Thymus (tissue), 11 donors: Measurements from ENCODE around the gene UBE4A. TPM values are rescaled to one million over a fixed set of nuclear protein-coding genes. Genes with fewer than 3 reads are reported as not detected.
"Not testable (repeated sequence)": the region's sequence is repeated elsewhere in the genome, so short reads cannot be mapped to it uniquely, and the experiment has no call there.

Experiments used
- DNase-seq, 9 donors: peaks; one replicate each; pipeline ENCODE4 v3.0.0-alpha.2; 2013; ENCODE audit warnings: low spot score in 9 of 9, low read depth in 6 of 9, missing footprints in 1 of 9
- H3K27ac ChIP-seq, 2 donors: one replicate each; pipeline ENCODE4 v1.5.1; 2013; ENCODE audit warnings: control low read depth in 1 of 2, low read depth in 1 of 2, low read length in 1 of 2, mild to moderate bottlenecking in 1 of 2, moderate library complexity in 1 of 2
- H3K27me3 ChIP-seq, 2 donors: one replicate each; pipeline ENCODE4 v1.5.1; 2013; ENCODE audit warnings: low read length in 1 of 2; ENCODE audit not compliant: control insufficient read depth in 2 of 2, insufficient read depth in 1 of 2
- H3K36me3 ChIP-seq, 2 donors: one replicate each; pipeline ENCODE4 v1.5.1; 2013; ENCODE audit warnings: low read length in 1 of 2, mild to moderate bottlenecking in 1 of 2, moderate library complexity in 1 of 2; ENCODE audit not compliant: control insufficient read depth in 2 of 2, insufficient read depth in 2 of 2
- H3K4me1 ChIP-seq, 2 donors: one replicate each; pipeline ENCODE4 v1.5.1; 2013; ENCODE audit warnings: low read length in 2 of 2; ENCODE audit not compliant: control insufficient read depth in 2 of 2, insufficient read depth in 2 of 2
- H3K4me3 ChIP-seq, 2 donors: one replicate each; pipeline ENCODE4 v1.5.1; 2013; ENCODE audit warnings: low read length in 2 of 2, control low read depth in 1 of 2, mild to moderate bottlenecking in 1 of 2
- H3K9me3 ChIP-seq, 2 donors: one replicate each; pipeline ENCODE4 v1.5.1; 2013; ENCODE audit warnings: low read length in 1 of 2, mild to moderate bottlenecking in 1 of 2; ENCODE audit not compliant: control insufficient read depth in 2 of 2, insufficient read depth in 1 of 2
- WGBS: extraction: QIAGEN DNeasy Blood & Tissue Kit; methylation state at CpG from one replicate; pipeline ENCODE4 v1.1.7; 2013; 5-methylcytosine and 5-hydroxymethylcytosine counted together
- polyA plus RNA-seq: library from polyadenylated mRNA; stranded (reverse); fragments of 200-250 nt; gene quantifications from one replicate; pipeline ENCODE4 v1.2.3, GENCODE V29; 2013
- total RNA-seq: library from RNA; stranded (reverse); fragments of 120-200 nt; gene quantifications from one replicate; pipeline ENCODE4 v1.2.4, GENCODE V29; 2013
- donor health status: healthy.

The UBE4A gene
- total and polyA plus RNA-seq, 2 donors = 22.2 to 40.6 TPM

GRCh38 chr11:118401880-118402590 is 42.6 kb downstream of the UBE4A start:
- Histone ChIP-seq H3K27ac (peak overlapping the region; percentile 85 to 98), H3K36me3 (peaks cover 0 to 35% of the 10 kb centered on the region in 2 donors), H3K9me3 (no peaks in the 10 kb centered on the region), H3K4me3 (peak overlapping the region; percentile 82 to 95), H3K27me3 (no peaks in the 10 kb centered on the region), H3K4me1 (peaks cover 8 to 18% of the 10 kb centered on the region in 2 donors)
- DNase-seq = peak in 2 of 9 donors; percentile 9 to 17
- 6% methylated on average over 22 of the region's 22 CpGs for WGBS

DNA sequence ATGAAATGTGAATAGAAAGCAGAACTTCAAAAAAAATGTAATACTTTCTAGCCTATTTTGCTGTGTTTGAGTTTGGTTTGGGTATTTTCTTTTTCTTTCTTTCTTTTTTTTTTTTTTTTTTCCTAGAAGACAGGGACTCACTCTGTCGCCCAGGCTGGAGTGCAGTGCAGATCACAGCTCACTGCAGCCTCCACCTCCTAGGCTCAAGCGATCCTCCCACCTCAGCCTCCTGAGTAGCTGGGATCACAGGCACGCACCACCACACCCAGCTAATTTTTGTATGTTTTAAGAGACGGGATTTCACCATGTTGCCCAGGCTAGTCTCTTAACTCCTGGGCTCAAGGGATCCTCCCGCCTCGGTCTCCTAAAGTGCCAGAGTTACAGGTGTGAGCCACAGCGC is 43.2 kb downstream of the UBE4A start:
- H3K9me3 ChIP-seq, H3K27ac ChIP-seq, DNase-seq, H3K27me3 ChIP-seq: not testable (repeated sequence)
- Histone ChIP-seq H3K4me3 (peak overlapping the region; percentile 82 to 95), H3K4me1 (peaks cover 8 to 18% of the 10 kb centered on the region in 2 donors), H3K36me3 (peaks cover 3 to 35% of the 10 kb centered on the region in 2 donors)
- 86% methylated on average over 7 of the region's 7 CpGs for WGBS

DNA sequence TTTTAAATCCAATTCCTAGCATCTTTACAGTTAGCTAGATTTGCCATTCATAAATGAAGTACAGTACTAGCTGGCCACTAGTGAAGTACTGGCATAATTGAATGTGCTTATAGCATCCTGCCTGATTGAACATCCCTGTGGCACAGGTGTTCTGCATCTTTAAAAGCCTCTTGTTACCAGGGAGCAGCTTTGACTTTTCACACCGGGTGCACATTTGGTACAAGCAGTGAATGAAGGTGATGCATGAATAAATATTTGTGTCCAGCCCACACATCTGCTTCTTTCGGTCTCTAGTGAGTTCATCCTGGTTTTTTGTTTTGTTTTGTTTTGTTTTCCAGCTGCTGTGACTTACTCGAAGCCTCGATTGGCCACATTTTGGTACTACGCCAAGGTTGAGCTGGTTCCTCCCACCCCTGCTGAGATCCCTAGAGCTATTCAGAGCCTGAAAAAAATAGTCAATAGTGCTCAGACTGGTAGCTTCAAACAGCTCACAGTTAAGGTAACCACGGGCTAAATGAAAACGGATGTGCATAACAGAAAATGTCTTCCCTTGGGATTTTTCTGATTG is 47.3 kb downstream of the UBE4A start:
- H3K4me3 ChIP-seq = no peak overlapping the region
- WGBS = 89% methylated on average over 7 of the region's 7 CpGs

GRCh38 chr11:118410055-118410745 is 50.8 kb downstream of the UBE4A start:
- H3K9me3 ChIP-seq = no peaks in the 10 kb centered on the region
- H3K27ac ChIP-seq = no peak overlapping the region
- no peak overlapping the region for H3K4me3 ChIP-seq
- no peaks in the 10 kb centered on the region for H3K27me3 ChIP-seq
- DNase-seq = no peak
- no peaks in the 10 kb centered on the region for H3K4me1 ChIP-seq
- WGBS = 98% methylated on average over 7 of the region's 7 CpGs
- peaks cover 12 to 43% of the 10 kb centered on the region in 2 donors for H3K36me3 ChIP-seq

More for the DNA sequence above, 47.3 kb downstream of the UBE4A start:
- Histone ChIP-seq H3K4me1 (peaks cover 8% of the 10 kb centered on the region in 2 donors), H3K36me3 (peaks cover 7 to 45% of the 10 kb centered on the region in 2 donors), H3K9me3 (no peaks in the 10 kb centered on the region), H3K27me3 (no peaks in the 10 kb centered on the region), H3K27ac (no peak overlapping the region)
- DNase-seq = no peak

DNA sequence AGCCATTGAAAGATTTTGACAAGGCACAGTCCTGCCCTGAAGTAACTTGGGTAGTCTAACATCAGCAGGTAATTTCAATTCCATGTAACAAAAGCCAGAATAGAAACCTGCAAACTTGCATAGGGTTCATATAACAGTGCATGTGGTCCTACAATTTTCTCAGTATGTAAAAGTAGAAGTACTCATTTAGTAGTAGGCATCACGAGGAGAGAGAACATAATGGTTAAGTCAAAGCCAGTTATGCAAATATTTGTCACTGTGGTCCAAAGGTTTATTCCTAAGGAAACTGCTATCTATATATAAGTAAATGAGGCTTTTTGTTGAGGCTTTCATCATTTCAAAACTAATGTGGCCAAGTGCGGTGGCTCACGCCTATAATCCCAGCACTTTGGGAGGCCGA is 52.1 kb downstream of the UBE4A start:
- no peaks in the 10 kb centered on the region for H3K4me1 ChIP-seq
- DNase-seq = no peak
- H3K36me3 ChIP-seq = peaks cover 12 to 32% of the 10 kb centered on the region in 2 donors
- no peaks in the 10 kb centered on the region for H3K9me3 ChIP-seq
- H3K4me3 ChIP-seq = no peak overlapping the region
- 82% methylated on average over 4 of the region's 4 CpGs for WGBS
- no peaks in the 10 kb centered on the region for H3K27me3 ChIP-seq
- H3K27ac ChIP-seq = no peak overlapping the region

DNA sequence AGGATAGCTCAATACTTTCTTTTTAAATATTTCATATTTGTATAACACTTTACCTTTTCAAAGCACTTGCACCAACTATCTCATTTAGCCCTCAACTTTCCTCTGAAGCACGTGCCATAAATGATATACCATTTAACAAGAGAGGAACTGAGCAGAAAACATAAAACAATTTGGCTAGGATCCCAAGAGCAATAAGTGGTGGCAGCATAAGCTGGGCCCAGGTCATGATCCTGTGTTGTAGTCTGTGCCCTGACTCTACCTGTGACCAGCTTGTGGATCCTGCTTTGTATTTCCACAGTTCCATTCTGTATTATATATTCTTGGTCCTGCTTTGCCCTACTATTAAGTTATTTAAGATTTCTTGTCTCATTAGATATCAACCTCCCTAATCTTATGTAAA is 53.5 kb downstream of the UBE4A start:
- Histone ChIP-seq H3K36me3 (peaks cover 6 to 19% of the 10 kb centered on the region in 2 donors), H3K27me3 (no peaks in the 10 kb centered on the region), H3K4me3 (no peak overlapping the region), H3K9me3 (no peaks in the 10 kb centered on the region), H3K4me1 (no peaks in the 10 kb centered on the region), H3K27ac (no peak overlapping the region)
- WGBS = 93% methylated on average over 1 of the region's 1 CpG
- no peak for DNase-seq

- Histone ChIP-seq H3K4me1 (no peaks in the 10 kb centered on the region), H3K9me3 (no peaks in the 10 kb centered on the region), H3K36me3 (peaks cover 5 to 6% of the 10 kb centered on the region in 2 donors), H3K27ac (no peak overlapping the region), H3K27me3 (no peaks in the 10 kb centered on the region), H3K4me3 (no peak overlapping the region)
- WGBS = 40% methylated on average over 8 of the region's 8 CpGs
- DNase-seq = no peak
Measured at GRCh38 chr11:118415062-118415738, 55.8 kb downstream of the UBE4A start.

DNA sequence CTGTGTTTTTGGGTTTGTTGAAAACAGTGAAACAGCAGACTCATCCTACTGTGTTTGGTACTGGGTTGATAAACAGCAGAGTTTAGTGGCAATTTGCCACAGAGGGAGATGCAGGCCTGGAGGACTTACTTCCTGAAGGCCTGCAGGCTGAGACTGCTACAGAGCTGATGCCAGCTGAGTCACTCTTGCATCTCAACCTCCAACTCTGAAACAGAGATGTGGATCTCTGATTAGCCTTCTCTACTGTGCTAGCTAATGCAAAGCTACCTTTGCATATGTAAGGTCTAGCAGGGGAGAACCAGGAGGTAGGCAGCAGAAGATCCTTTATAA is 56.3 kb downstream of the UBE4A start:
- Histone ChIP-seq H3K36me3 (peaks cover 4 to 5% of the 10 kb centered on the region in 2 donors), H3K4me3 (no peak overlapping the region), H3K9me3 (no peaks in the 10 kb centered on the region), H3K27me3 (no peaks in the 10 kb centered on the region), H3K4me1 (no peaks in the 10 kb centered on the region), H3K27ac (no peak overlapping the region)
- DNase-seq = peak in 1 of 9 donors; percentile 27

DNA sequence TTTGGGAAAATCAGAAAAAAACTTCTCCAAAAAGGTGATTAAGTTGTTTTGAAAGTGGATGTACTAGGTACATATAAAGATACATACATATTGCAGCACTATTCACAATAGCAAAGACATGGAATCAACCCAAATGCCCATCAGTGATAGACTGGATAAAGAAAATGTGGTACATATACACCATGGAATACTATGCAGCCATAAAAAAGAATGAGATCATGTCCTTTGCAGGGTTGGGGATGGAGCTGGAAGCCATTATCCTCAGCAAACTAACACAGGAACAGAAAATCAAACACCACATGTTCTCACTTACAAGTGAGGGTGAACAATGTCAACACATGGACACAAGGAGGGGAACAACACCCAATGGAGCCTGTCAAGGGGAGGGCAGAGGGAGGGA is 57.5 kb downstream of the UBE4A start:
- not testable (repeated sequence) for DNase-seq, H3K27me3 ChIP-seq, H3K27ac ChIP-seq, H3K4me1 ChIP-seq, H3K9me3 ChIP-seq, H3K36me3 ChIP-seq, H3K4me3 ChIP-seq
